H1 (cell line): ENCODE measurements around the gene COL12A1. TPM values are rescaled to one million over a fixed set of nuclear protein-coding genes. Genes with fewer than 3 reads are reported as not detected.

ENCODE experiments used
- CTCF ChIA-PET: fragments of 300-600 bp; sonication (Branson Sonifier 250); formaldehyde crosslinking; loops from one replicate; lab custom pipeline; 2021; ENCODE audit not compliant: partially characterized antibody; lab: Charles Lee
- POLR2A ChIA-PET: fragments of 300-600 bp; sonication (Branson Sonifier 250); formaldehyde crosslinking; loops from one replicate; lab custom pipeline; 2021; ENCODE audit warnings: inconsistent platforms; ENCODE audit not compliant: partially characterized antibody; lab: Charles Lee
- DNase-seq, 2 experiments: peaks; one replicate each; pipeline versions ENCODE4 v3.0.0 to v3.0.0-alpha.2; 2010 to 2022; ENCODE audit warnings: low spot score in 2 of 2, low read depth in 1 of 2, mixed read lengths in 1 of 2
- FAIRE-seq: peaks from 2 replicates; lab custom pipeline; 2011; peaks lifted over from hg19 to GRCh38; lab: Jason Lieb, UNC
- H2AFZ ChIP-seq: 2 replicates; pipeline ENCODE4 v1.8.1; 2012; ENCODE audit warnings: low read length, inconsistent platforms
- H2AK5ac ChIP-seq: 2 replicates; pipeline ENCODE4 v1.6.1; 2013; ENCODE audit warnings: low read depth, low read length
- H2BK120ac ChIP-seq: replicated peaks from 2 replicates; pipeline ENCODE3; 2013; ENCODE audit warnings: low read depth, low read length, inconsistent platforms
- H2BK12ac ChIP-seq: 2 replicates; pipeline ENCODE4 v1.6.1; 2013; ENCODE audit warnings: low read depth, low read length
- H2BK15ac ChIP-seq: 2 replicates; pipeline ENCODE4 v1.6.1; 2013; ENCODE audit warnings: low read length
- H2BK20ac ChIP-seq: 2 replicates; pipeline ENCODE4 v1.6.1; 2013; ENCODE audit warnings: low read length
- H2BK5ac ChIP-seq: 2 replicates; pipeline ENCODE4 v1.6.1; 2013; ENCODE audit warnings: low read depth, low read length
- H3K14ac ChIP-seq: 2 replicates; pipeline ENCODE4 v1.6.1; 2013; ENCODE audit warnings: inconsistent platforms; ENCODE audit not compliant: insufficient read length
- H3K18ac ChIP-seq: 2 replicates; pipeline ENCODE4 v1.6.1; 2013; ENCODE audit warnings: low read length; ENCODE audit errors: extremely low read depth
- H3K23ac ChIP-seq: 2 replicates; pipeline ENCODE4 v1.6.1; 2013; ENCODE audit warnings: inconsistent platforms; ENCODE audit not compliant: insufficient read length
- H3K23me2 ChIP-seq: 2 replicates; pipeline ENCODE4 v1.6.1; 2013; ENCODE audit warnings: low read depth, low read length
- H3K27ac ChIP-seq: 2 replicates; pipeline ENCODE4 v1.6.1; 2011; ENCODE audit warnings: low read depth, low read length, inconsistent platforms
- H3K27me3 ChIP-seq, 4 experiments: replicated peaks in 1 of 4; 1 replicate in 1 of 4; 2 replicates in 3 of 4; pipeline versions ENCODE4 v1.6.1 to v1.8.1; 2011 to 2013; ENCODE audit warnings: low read length in 3 of 4, mild to moderate bottlenecking in 3 of 4, inconsistent platforms in 2 of 4, mixed read lengths in 2 of 4, moderate library complexity in 1 of 4; ENCODE audit not compliant: control insufficient read depth in 3 of 4, insufficient read depth in 3 of 4; ENCODE audit errors: extremely low read depth in 1 of 4
- H3K36me3 ChIP-seq, 4 experiments: 2 replicates each; pipeline versions ENCODE4 v1.6.1 to v1.8.1; 2011 to 2013; ENCODE audit warnings: mild to moderate bottlenecking in 4 of 4, low read length in 3 of 4, moderate library complexity in 2 of 4, control low read depth in 1 of 4, inconsistent platforms in 1 of 4; ENCODE audit not compliant: insufficient read depth in 4 of 4, control insufficient read depth in 2 of 4
- H3K4ac ChIP-seq: replicated peaks from 2 replicates; pipeline ENCODE3; 2013; ENCODE audit warnings: low read length, low read depth, mixed read lengths, inconsistent platforms; ENCODE audit not compliant: insufficient read length
- H3K4me1 ChIP-seq, 4 experiments: replicated peaks in 1 of 4; 1 replicate in 1 of 4; 2 replicates in 3 of 4; pipeline versions ENCODE4 v1.6.1 to v1.8.1; 2011 to 2013; ENCODE audit warnings: low read length in 3 of 4, inconsistent platforms in 2 of 4, mixed read lengths in 1 of 4; ENCODE audit not compliant: insufficient read depth in 4 of 4, control insufficient read depth in 3 of 4
- H3K4me2 ChIP-seq, 2 experiments: 2 replicates each; pipeline versions ENCODE4 v1.6.1 to v1.8.1; 2011 to 2013; ENCODE audit warnings: low read depth in 2 of 2, low read length in 2 of 2, control low read depth in 1 of 2, inconsistent platforms in 1 of 2, mild to moderate bottlenecking in 1 of 2; ENCODE audit not compliant: insufficient read depth in 1 of 2
- H3K4me3 ChIP-seq, 4 experiments: fragments of 200-600, 300-600 bp in 1 of 4; sonication (generic), shearing (Covaris generic), sonication (Bioruptor Twin) in 1 of 4; 2 replicates each; pipeline versions ENCODE4 v1.5.1 to v1.8.1; 2011 to 2016; ENCODE audit warnings: low read length in 4 of 4, low read depth in 3 of 4, control low read depth in 2 of 4, inconsistent platforms in 2 of 4, mild to moderate bottlenecking in 2 of 4, mixed read lengths in 1 of 4, moderate library complexity in 1 of 4; ENCODE audit not compliant: insufficient read depth in 2 of 4; ENCODE audit errors: extremely low read depth in 1 of 4
- H3K56ac ChIP-seq: replicated peaks from 2 replicates; pipeline ENCODE3; 2013; ENCODE audit warnings: low read depth, mild to moderate bottlenecking, mixed read lengths, low read length, inconsistent platforms; ENCODE audit not compliant: insufficient read length
- H3K79me1 ChIP-seq: 2 replicates; pipeline ENCODE4 v1.6.1; 2013; ENCODE audit warnings: low read depth, low read length, control low read depth
- H3K79me2 ChIP-seq, 2 experiments: 2 replicates each; pipeline versions ENCODE4 v1.6.1 to v1.8.1; 2012 to 2013; ENCODE audit warnings: low read length in 2 of 2, mild to moderate bottlenecking in 2 of 2, inconsistent platforms in 1 of 2; ENCODE audit not compliant: insufficient read depth in 2 of 2, control insufficient read depth in 1 of 2
- H3K9ac ChIP-seq, 4 experiments: replicated peaks in 1 of 4; 1 replicate in 1 of 4; 2 replicates in 3 of 4; pipeline versions ENCODE4 v1.6.1 to v1.8.1; 2011 to 2013; ENCODE audit warnings: low read depth in 3 of 4, low read length in 3 of 4, control low read depth in 2 of 4, mild to moderate bottlenecking in 2 of 4, moderate library complexity in 2 of 4, inconsistent platforms in 1 of 4; ENCODE audit errors: extremely low read depth in 1 of 4
- H3K9me3 ChIP-seq, 2 experiments: 2 replicates each; pipeline versions ENCODE4 v1.6.1 to v1.8.1; 2012 to 2013; ENCODE audit warnings: mild to moderate bottlenecking in 2 of 2, moderate library complexity in 2 of 2, control low read depth in 1 of 2, inconsistent platforms in 1 of 2, low read depth in 1 of 2, low read length in 1 of 2, mixed read lengths in 1 of 2; ENCODE audit not compliant: insufficient read depth in 2 of 2
- H4K20me1 ChIP-seq, 2 experiments: replicated peaks in 1 of 2; 2 replicates each; pipeline versions ENCODE3 to v1.8.1; 2011 to 2013; ENCODE audit warnings: inconsistent platforms in 2 of 2, low read length in 2 of 2, mild to moderate bottlenecking in 1 of 2; ENCODE audit not compliant: insufficient read depth in 2 of 2, control insufficient read depth in 1 of 2
- H4K5ac ChIP-seq: 2 replicates; pipeline ENCODE4 v1.6.1; 2013; ENCODE audit warnings: low read length, low read depth, mixed read lengths, inconsistent platforms; ENCODE audit not compliant: insufficient read length
- H4K8ac ChIP-seq: 2 replicates; pipeline ENCODE4 v1.8.0; 2013; ENCODE audit warnings: mild to moderate bottlenecking, moderate library complexity, low read length, inconsistent platforms; ENCODE audit not compliant: insufficient read depth; ENCODE audit errors: extremely low read depth
- H4K91ac ChIP-seq: replicated peaks from 2 replicates; pipeline ENCODE3; 2013; ENCODE audit warnings: low read length, mixed read lengths, inconsistent platforms; ENCODE audit not compliant: insufficient read length
- BRCA1 ChIP-seq: IDR thresholded peaks from 2 replicates; pipeline ENCODE4 v1.6.1; 2012; ENCODE audit warnings: low read depth, low read length, improper control_type of control experiment
- CBX5 ChIP-seq: fragments of 300-800, 300-1000 bp; sonication (generic); IDR thresholded peaks from 2 replicates; pipeline ENCODE4 v1.7.1; 2016; ENCODE audit warnings: antibody characterized with exemption, low read length, low read depth
- CEBPB ChIP-seq: IDR thresholded peaks from 2 replicates; pipeline ENCODE4 v1.6.1; 2012; ENCODE audit warnings: low read depth, low read length
- EGR1 ChIP-seq: IDR thresholded peaks from 2 replicates; pipeline ENCODE4 v1.6.1; 2011; ENCODE audit warnings: low read depth, low read length, borderline replicate concordance
- EZH2 ChIP-seq: fragments of 200-600 bp; sonication (generic); IDR thresholded peaks from 2 replicates; pipeline ENCODE4 v1.7.1; 2012; ENCODE audit warnings: low read depth, mild to moderate bottlenecking, moderate library complexity, low read length, inconsistent platforms; ENCODE audit not compliant: severe bottlenecking
- GABPA ChIP-seq: IDR thresholded peaks from 2 replicates; pipeline ENCODE4 v1.6.1; 2011; ENCODE audit warnings: mild to moderate bottlenecking, low read length, moderate library complexity, borderline replicate concordance; ENCODE audit not compliant: insufficient read depth
- HDAC6 ChIP-seq: IDR thresholded peaks from one replicate; pipeline ENCODE4 v1.7.1; 2012; ENCODE audit warnings: low read depth, mild to moderate bottlenecking, inconsistent platforms, low read length, moderate library complexity
- JUND ChIP-seq: IDR thresholded peaks from 2 replicates; pipeline ENCODE4 v1.6.1; 2011; ENCODE audit warnings: mild to moderate bottlenecking, improper control_type of control experiment, low read length
- MAFK ChIP-seq: IDR thresholded peaks from 2 replicates; pipeline ENCODE4 v1.6.1; 2012; ENCODE audit warnings: low read depth, mild to moderate bottlenecking, improper control_type of control experiment, low read length
- NRF1 ChIP-seq: IDR thresholded peaks from 2 replicates; pipeline ENCODE4 v1.6.1; 2011; ENCODE audit warnings: mild to moderate bottlenecking, low read depth, low read length, improper control_type of control experiment
- RAD21 ChIP-seq, 2 experiments: IDR thresholded peaks in 1 of 2; conservative IDR thresholded peaks in 1 of 2; 2 replicates each; pipeline ENCODE4 v1.6.1; 2011; ENCODE audit warnings: low read depth in 2 of 2, low read length in 2 of 2, improper control_type of control experiment in 1 of 2, inconsistent platforms in 1 of 2, mild to moderate bottlenecking in 1 of 2, moderate library complexity in 1 of 2
- RBBP5 ChIP-seq: IDR thresholded peaks from 2 replicates; pipeline ENCODE4 v1.7.1; 2012; ENCODE audit warnings: low read depth, mild to moderate bottlenecking, inconsistent platforms, low read length, moderate library complexity, borderline replicate concordance
- RXRA ChIP-seq: IDR thresholded peaks from 2 replicates; pipeline ENCODE4 v1.6.1; 2011; ENCODE audit warnings: low read depth, mild to moderate bottlenecking, low read length, moderate library complexity; ENCODE audit not compliant: insufficient read depth
- TCF12 ChIP-seq: IDR thresholded peaks from 2 replicates; pipeline ENCODE4 v1.6.1; 2011; ENCODE audit warnings: low read depth, mild to moderate bottlenecking, low read length
- YY1 ChIP-seq: IDR thresholded peaks from 2 replicates; pipeline ENCODE4 v1.6.1; 2011; ENCODE audit warnings: low read depth, mild to moderate bottlenecking, low read length
- WGBS, 2 experiments: shearing (Covaris generic) in 1 of 2; methylation state at CpG; one replicate each; pipeline versions ENCODE4 v1.1.6 to v1.1.7; 2013 to 2015; ENCODE audit warnings: low lambda C conversion rate in 2 of 2, mixed read lengths in 2 of 2, inconsistent platforms in 1 of 2, low coverage in 1 of 2, missing lambda C conversion rate in 1 of 2; ENCODE audit not compliant: insufficient replicate concordance in 2 of 2, insufficient coverage in 1 of 2, insufficient read length in 1 of 2; ENCODE audit errors: extremely low coverage in 1 of 2, missing lambda C conversion rate in 1 of 2; 5-methylcytosine and 5-hydroxymethylcytosine counted together
- polyA plus RNA-seq, 7 experiments: library from polyadenylated mRNA; depleted of rRNA in 3 of 7; stranded (reverse) in 5 of 7; unstranded in 2 of 7; fragments of >200 nt in 5 of 7; fragments of 200-250 nt in 2 of 7; gene quantifications; 1 replicate in 5 of 7; 2 replicates in 1 of 7; 4 replicates in 1 of 7; pipeline versions ENCODE4 v1.2.1 to v1.2.3, GENCODE V29; 2011 to 2013; ENCODE audit warnings: missing spikeins in 2 of 7, mixed read lengths in 2 of 7
- total RNA-seq: library from RNA; stranded (reverse); fragmentation: NEBNext Ultra II Directional; extraction: Animal tissue kit (Norgen Biotek cat#: 25700); gene quantifications from 2 replicates; pipeline ENCODE4 v1.2.1, GENCODE V29; 2021

The COL12A1 gene
- total and polyA plus RNA-seq, 2 of the 8 experiments (the other 6 are each of a cell fraction or from before 2014, with no cell fraction given): 1.4 to 4.7 TPM

DNA sequence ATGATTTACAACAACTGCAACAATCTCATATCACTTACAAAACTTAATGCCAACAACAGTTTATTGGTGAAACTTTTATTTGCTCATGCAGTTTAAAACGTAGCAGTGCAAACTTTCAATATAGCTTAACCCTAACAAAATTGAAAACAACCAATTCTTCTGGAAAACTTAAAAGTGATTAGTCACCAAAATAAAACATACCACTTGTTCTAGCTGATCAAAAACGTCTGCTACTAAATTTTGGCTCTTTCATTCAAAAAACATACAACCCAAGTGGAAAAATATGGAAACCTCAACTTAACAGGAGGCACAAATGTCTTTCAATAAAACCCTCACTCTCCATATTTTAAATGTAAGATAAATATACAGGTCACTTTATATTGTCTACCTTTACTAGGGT, 39.6 kb downstream of the COL12A1 start:
- no peaks in the 10 kb centered on the region for H3K9me3 ChIP-seq
- H3K27me3 ChIP-seq: peaks cover 0 to 2% (median 0%) of the 10 kb centered on the region in 4 experiments; a peak in 1 of 7 replicates
- no peaks in the 10 kb centered on the region for H3K23me2 ChIP-seq
- H4K5ac ChIP-seq: no peak overlapping the region
- H2BK15ac ChIP-seq: no peak overlapping the region
- no peak overlapping the region for H2BK5ac ChIP-seq
- H4K8ac ChIP-seq: no peak overlapping the region
- ChIA-PET CTCF (interaction anchor here (1.5 kb wide), 1 partner anchor 42 kb away, joined by 5 read pairs; no protein-coding TSS in a partner anchor), POLR2A (no interaction called here)
- 89% methylated on average over 2 of the region's 2 CpGs; no CpG with 5 or more reads in 1 of the 2 experiments for WGBS, 2 experiments
- H3K4ac ChIP-seq: no peak overlapping the region
- no peaks in the 10 kb centered on the region for H3K79me1 ChIP-seq
- no peak overlapping the region for H3K56ac ChIP-seq
- DNase-seq (no peak), FAIRE-seq (no peak)
- H2BK120ac ChIP-seq: no peak overlapping the region
- H3K36me3 ChIP-seq: no peaks in the 10 kb centered on the region
- no peak overlapping the region for H2AK5ac ChIP-seq
- no peak overlapping the region for H2BK20ac ChIP-seq
- no peak overlapping the region for H3K27ac ChIP-seq
- no peak overlapping the region for H3K23ac ChIP-seq
- H4K20me1 ChIP-seq: no peaks in the 10 kb centered on the region
- no peaks in the 10 kb centered on the region for H3K79me2 ChIP-seq
- no peak overlapping the region for H2AFZ ChIP-seq
- H4K91ac ChIP-seq: no peak overlapping the region
- no peak overlapping the region for H3K18ac ChIP-seq
- no peak overlapping the region for H3K9ac ChIP-seq
- H3K4me3 ChIP-seq: no peak overlapping the region
- no peak overlapping the region for H3K4me2 ChIP-seq
- no peaks in the 10 kb centered on the region for H3K4me1 ChIP-seq
- TF ChIP-seq RAD21 (IDR thresholded peaks at IDR 0.05 in 1 of 2, conservative IDR thresholded peaks at IDR 0.05 in 1 of 2; ENCODE audit: low read depth in 2 of 2, low read length in 2 of 2) (no peak), GABPA (no peak), NRF1 (no peak), YY1 (no peak), JUND (no peak), BRCA1 (no peak), RBBP5 (no peak), EZH2 (no peak), TCF12 (no peak), RXRA (no peak), EGR1 (no peak), CEBPB (no peak), CBX5 (no peak), HDAC6 (no peak), MAFK (no peak)
- H2BK12ac ChIP-seq: no peak overlapping the region
- no peak overlapping the region for H3K14ac ChIP-seq
